Epithelial cell of proximal tubule (primary cell): Measurements from ENCODE around the gene TENT4B. TPM values are rescaled to one million over a fixed set of nuclear protein-coding genes. Genes with fewer than 3 reads are reported as not detected.

ENCODE experiments used
- DNase-seq: peaks from one replicate; pipeline ENCODE4 v3.0.0-alpha.2; 2011; ENCODE audit warnings: low read depth
- H3K4me3 ChIP-seq: 2 replicates; pipeline ENCODE4 v1.5.1; 2011; ENCODE audit warnings: low read depth, mild to moderate bottlenecking, low read length
- CTCF ChIP-seq: conservative IDR thresholded peaks from 2 replicates; pipeline ENCODE4 v1.5.1; 2012; ENCODE audit warnings: low read depth, mild to moderate bottlenecking, low read length
- total RNA-seq: library from RNA; depleted of rRNA; stranded (reverse); fragments of >200 nt; gene quantifications from 2 replicates; pipeline ENCODE4 v1.2.3, GENCODE V29; 2015

Gene TENT4B
- total RNA-seq, 1 donor from 2014 or later, result 9.4 TPM

GRCh38 chr16:50255538-50255937, 102.4 kb downstream of the TENT4B start:
- DNase-seq, result no peak
- TF ChIP-seq CTCF, result no peak
- H3K4me3 ChIP-seq, result no peak overlapping the region

GRCh38 chr16:50256604-50257003, 103.5 kb downstream of the TENT4B start:
- DNase-seq, result no peak

GRCh38 chr16:50257876-50258275, 104.8 kb downstream of the TENT4B start:
- no peak for TF ChIP-seq CTCF

More at GRCh38 chr16:50256604-50257003, 103.5 kb downstream of the TENT4B start:
- H3K4me3 ChIP-seq, result no peak overlapping the region
- TF ChIP-seq CTCF, result no peak

GRCh38 chr16:50259334-50260205, 106.5 kb downstream of the TENT4B start:
- TF ChIP-seq CTCF, result no peak

More at GRCh38 chr16:50257876-50258275, 104.8 kb downstream of the TENT4B start:
- H3K4me3 ChIP-seq, result no peak overlapping the region
- no peak for DNase-seq

GRCh38 chr16:50260206-50261159, 107.4 kb downstream of the TENT4B start:
- no peak overlapping the region for H3K4me3 ChIP-seq
- no peak for TF ChIP-seq CTCF
- no peak for DNase-seq

More at GRCh38 chr16:50259334-50260205, 106.5 kb downstream of the TENT4B start:
- no peak for DNase-seq
- no peak overlapping the region for H3K4me3 ChIP-seq

GRCh38 chr16:50261160-50261706, 108.1 kb downstream of the TENT4B start:
- no peak for TF ChIP-seq CTCF
- no peak overlapping the region for H3K4me3 ChIP-seq
- no peak for DNase-seq
